IPS-15b (cell line): ENCODE results near the gene NDUFA12.

ENCODE experiments used
- H3K27me3 ChIP-seq: one replicate; pipeline ENCODE4 v1.6.1; 2013; ENCODE audit warnings: low read length; ENCODE audit not compliant: control insufficient read depth, insufficient read depth
- H3K36me3 ChIP-seq: one replicate; pipeline ENCODE4 v1.6.1; 2013; ENCODE audit warnings: low read length; ENCODE audit not compliant: control insufficient read depth, insufficient read depth
- H3K4me1 ChIP-seq: one replicate; pipeline ENCODE4 v1.6.1; 2013; ENCODE audit warnings: mild to moderate bottlenecking, low read length; ENCODE audit not compliant: control insufficient read depth, insufficient read depth
- H3K4me3 ChIP-seq: one replicate; pipeline ENCODE4 v1.5.1; 2013; ENCODE audit warnings: low read depth, low read length
- H3K9ac ChIP-seq: one replicate; pipeline ENCODE4 v1.6.1; 2013; ENCODE audit warnings: low read depth, mild to moderate bottlenecking, low read length
- H3K9me3 ChIP-seq: one replicate; pipeline ENCODE4 v1.6.1; 2013; ENCODE audit warnings: mild to moderate bottlenecking, low read length; ENCODE audit not compliant: control insufficient read depth, insufficient read depth

The NDUFA12 gene

DNA sequence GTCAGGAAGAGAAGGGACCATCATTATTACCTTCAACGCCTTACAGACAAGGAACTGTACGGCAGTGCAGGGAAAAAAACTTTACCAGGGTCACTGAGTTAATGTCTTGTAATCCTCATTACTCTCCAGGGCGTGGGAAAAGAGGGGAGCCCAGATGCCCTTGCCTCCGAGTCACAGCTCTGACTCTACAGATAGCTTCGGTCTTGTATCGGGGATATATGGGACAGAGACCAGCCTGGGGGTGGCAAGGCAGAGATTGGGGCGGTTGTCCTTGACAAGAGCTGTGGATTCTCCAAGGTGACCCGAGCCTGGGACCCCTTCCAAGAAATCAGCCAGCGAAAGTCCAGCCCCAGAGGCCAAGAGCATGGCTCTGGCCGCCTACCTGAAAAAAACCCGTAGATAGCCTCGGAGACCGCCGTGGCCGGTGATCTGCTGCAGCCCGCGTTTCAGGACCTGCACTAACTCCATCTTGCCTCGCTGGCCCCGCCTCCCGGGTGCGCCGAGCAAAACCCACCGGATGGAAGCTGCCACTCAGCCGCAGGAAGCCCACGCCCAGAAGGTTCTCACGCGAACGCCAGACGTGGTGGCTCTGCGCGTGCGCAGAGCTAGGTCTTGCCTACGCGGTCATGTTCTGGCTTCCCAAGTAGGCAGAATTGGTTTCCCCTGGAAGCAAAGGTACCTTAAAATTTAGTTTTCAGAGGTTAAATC lies at the start of gene NDUFA12:
Gene NDUFA12, minus strand, starts transcription at position 485 of the 708 bp plus-strand sequence. Its CDS starts 17 bp downstream, at position 468.
- Histone ChIP-seq H3K9me3 (no peaks in the 10 kb centered on the region), H3K36me3 (peaks cover 4% of the 10 kb centered on the region), H3K9ac (peak within 1 kb of the TSS; percentile 97), H3K27me3 (no peaks in the 10 kb centered on the region), H3K4me1 (no peaks in the 10 kb centered on the region), H3K4me3 (peak within 1 kb of the TSS; percentile 86)

DNA sequence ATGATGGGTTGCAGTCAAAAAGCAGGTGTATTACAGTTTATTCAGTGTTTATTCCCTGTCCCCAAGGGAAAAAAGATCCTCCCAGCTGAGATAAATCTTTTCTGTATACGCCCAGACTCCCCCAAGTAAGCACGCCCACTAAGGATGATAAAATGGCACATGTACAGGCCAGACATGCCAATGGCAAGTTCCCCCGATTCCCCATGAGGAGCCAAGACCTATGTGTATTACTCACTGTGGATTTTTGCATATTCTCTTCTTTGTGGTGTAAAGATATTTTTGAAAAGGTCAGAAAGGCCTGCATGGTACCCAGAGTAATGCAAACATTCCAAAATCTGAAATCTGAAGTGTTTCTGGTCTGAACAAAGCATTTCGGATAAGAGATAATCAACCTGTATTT lies 47.7 kb upstream of the NDUFA12 start:
- H3K27me3 ChIP-seq, result no peaks in the 10 kb centered on the region
- peaks cover 21% of the 10 kb centered on the region for H3K36me3 ChIP-seq
- no peak overlapping the region for H3K9ac ChIP-seq
- H3K4me3 ChIP-seq, result no peak overlapping the region
- H3K4me1 ChIP-seq, result no peaks in the 10 kb centered on the region
- no peaks in the 10 kb centered on the region for H3K9me3 ChIP-seq

DNA sequence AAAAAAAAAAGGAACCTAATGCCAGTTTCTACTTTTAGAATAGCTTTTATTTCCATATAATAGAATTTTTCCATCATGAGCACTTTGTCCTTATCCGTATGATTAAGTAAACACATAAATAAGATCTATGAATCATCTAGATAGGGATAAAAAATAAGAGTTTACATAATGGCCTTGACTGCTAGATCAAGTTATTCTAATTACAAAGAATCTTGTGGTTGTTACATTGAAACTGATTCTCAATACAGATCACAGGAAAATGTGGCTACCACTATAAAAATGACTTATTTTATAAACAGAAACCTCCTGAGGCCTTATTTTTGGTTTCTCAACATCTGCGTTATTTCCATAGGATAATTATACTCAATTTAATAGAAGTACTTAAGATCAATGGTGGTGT lies 34.4 kb upstream of the NDUFA12 start:
- Histone ChIP-seq H3K27me3 (no peaks in the 10 kb centered on the region), H3K4me1 (no peaks in the 10 kb centered on the region), H3K4me3 (no peak overlapping the region), H3K9ac (no peak overlapping the region), H3K9me3 (no peaks in the 10 kb centered on the region), H3K36me3 (peaks cover 7% of the 10 kb centered on the region)

DNA sequence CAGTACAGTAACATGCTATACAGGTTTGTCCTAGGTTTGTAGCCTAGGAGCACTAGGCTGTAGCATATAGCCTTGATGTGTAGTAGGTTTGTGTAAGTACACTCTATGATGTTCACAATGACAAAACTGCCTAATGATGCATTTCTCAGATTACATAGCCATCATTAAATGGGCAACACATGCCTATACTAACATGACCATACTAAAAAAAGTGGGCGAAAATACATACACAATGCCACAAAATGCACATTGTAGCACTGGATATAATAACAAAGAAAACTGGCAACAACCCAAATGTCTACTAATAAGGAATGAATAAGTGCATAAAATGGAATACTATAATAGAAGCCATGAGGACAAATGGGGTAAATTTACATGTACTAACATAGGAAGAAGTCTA lies 31.3 kb upstream of the NDUFA12 start:
- no peaks in the 10 kb centered on the region for H3K9me3 ChIP-seq
- peaks cover 3% of the 10 kb centered on the region for H3K36me3 ChIP-seq
- H3K4me1 ChIP-seq, result no peaks in the 10 kb centered on the region
- no peaks in the 10 kb centered on the region for H3K27me3 ChIP-seq
- H3K4me3 ChIP-seq, result no peak overlapping the region
- H3K9ac ChIP-seq, result no peak overlapping the region

DNA sequence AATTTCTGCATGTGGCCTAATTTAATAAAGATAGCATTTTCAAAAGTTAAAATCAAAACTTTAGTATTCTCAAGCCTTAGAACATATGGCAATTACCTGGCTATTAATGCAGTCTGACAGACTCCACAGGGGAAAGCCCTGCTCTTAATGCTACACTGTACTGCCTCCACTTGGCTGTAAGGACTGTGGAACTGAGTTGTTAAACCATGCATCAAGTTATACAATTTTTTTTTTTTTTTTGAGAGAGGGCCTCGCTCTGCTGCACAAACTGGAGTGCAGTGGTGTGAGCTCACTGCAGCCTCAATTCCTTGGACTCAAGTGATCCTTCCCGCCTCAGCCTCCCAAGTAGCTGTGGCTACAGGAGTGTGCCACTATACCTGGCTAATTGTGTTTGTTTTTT lies 19.0 kb upstream of the NDUFA12 start:
- Histone ChIP-seq H3K4me3 (no peak overlapping the region), H3K36me3 (peaks cover 3% of the 10 kb centered on the region), H3K4me1 (no peaks in the 10 kb centered on the region), H3K9ac (no peak overlapping the region), H3K27me3 (no peaks in the 10 kb centered on the region), H3K9me3 (no peaks in the 10 kb centered on the region)

DNA sequence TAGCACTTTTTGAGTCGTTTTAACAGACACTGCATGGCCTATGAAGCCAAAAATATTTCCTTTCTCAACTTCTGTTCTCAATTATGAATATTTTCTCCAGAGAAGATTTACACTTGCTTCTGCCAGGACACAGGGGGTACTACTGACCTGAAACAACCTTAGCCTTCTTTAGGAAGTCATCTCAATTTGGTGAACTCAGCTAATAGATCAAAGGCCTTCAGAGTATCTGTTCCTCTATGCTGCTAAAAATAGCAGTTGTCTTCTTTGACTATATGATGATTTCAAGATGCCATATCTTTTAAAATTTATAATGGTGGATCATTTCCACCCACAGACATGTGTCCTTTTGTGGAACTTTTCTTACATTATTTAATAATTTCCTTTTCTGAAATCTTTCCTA lies 14.0 kb upstream of the NDUFA12 start:
- H3K36me3 ChIP-seq, result no peaks in the 10 kb centered on the region
- H3K4me3 ChIP-seq, result no peak overlapping the region
- H3K4me1 ChIP-seq, result no peaks in the 10 kb centered on the region
- no peaks in the 10 kb centered on the region for H3K27me3 ChIP-seq
- H3K9ac ChIP-seq, result no peak overlapping the region
- no peaks in the 10 kb centered on the region for H3K9me3 ChIP-seq

DNA sequence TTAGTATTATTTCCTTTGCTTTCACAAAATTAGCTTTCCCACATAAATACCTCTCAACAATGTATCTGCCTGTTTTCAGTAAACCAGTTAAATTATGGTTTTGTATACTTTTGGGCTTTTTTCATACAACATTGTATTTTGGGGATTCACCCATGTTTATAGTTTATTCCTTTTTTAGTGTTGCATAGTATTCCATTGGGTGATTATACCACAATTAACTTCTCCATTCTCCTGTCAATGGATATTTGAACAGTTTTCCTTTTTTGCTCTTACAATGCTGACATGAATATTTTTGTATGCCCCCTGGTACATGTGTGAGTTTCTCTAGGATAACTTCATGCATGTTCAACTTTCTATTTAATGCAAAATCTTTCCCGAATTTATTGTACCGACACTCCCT lies 12.6 kb upstream of the NDUFA12 start:
- Histone ChIP-seq H3K9ac (no peak overlapping the region), H3K27me3 (no peaks in the 10 kb centered on the region), H3K9me3 (no peaks in the 10 kb centered on the region), H3K4me1 (no peaks in the 10 kb centered on the region), H3K4me3 (no peak overlapping the region), H3K36me3 (no peaks in the 10 kb centered on the region)

DNA sequence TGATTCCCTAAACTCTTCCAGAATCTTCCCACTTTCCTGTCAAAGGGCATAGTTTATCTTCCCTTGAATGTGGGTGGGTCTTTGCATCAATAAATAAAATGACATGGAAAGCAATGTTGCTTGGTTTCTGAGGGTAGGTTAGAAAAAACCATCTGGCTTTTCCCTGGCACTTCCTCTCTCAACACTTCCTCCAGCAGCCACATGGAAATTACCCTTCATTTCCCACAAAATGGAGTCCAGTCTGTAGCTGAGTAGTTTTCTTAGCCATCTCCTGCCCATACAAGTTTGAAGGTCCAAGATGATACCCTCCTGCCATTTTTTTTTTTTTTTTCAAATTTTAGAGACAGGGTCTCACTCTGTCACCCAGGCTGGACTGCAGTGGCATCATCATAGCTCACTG lies 11.1 kb upstream of the NDUFA12 start:
- H3K9me3 ChIP-seq, result no peaks in the 10 kb centered on the region
- H3K9ac ChIP-seq, result no peak overlapping the region

DNA sequence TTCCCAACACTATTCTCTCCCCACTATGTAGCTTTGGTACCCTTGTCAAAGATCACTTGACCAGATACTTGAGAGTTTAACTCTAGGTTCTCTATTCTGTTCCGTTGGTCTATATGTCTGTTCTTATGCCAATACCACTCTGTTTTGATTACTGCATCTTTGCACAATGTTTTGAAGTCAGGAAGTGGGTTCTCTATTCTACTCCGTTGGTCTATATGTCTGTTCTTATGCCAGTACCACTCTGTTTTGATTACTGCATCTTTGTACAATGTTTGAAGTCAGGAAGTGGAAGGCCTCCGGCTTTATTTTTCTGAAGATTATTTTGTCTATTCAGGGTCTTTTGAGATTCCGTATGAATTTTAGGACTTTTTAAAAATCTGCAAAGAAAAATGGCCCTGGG lies 2.7 kb upstream of the NDUFA12 start:
- H3K36me3 ChIP-seq, result no peaks in the 10 kb centered on the region
- no peaks in the 10 kb centered on the region for H3K4me1 ChIP-seq
- H3K4me3 ChIP-seq, result no peak overlapping the region
- no peaks in the 10 kb centered on the region for H3K27me3 ChIP-seq
- no peak overlapping the region for H3K9ac ChIP-seq
- no peaks in the 10 kb centered on the region for H3K9me3 ChIP-seq

More for the DNA sequence above, 11.1 kb upstream of the NDUFA12 start:
- Histone ChIP-seq H3K4me3 (no peak overlapping the region), H3K27me3 (no peaks in the 10 kb centered on the region), H3K36me3 (no peaks in the 10 kb centered on the region), H3K4me1 (no peaks in the 10 kb centered on the region)

DNA sequence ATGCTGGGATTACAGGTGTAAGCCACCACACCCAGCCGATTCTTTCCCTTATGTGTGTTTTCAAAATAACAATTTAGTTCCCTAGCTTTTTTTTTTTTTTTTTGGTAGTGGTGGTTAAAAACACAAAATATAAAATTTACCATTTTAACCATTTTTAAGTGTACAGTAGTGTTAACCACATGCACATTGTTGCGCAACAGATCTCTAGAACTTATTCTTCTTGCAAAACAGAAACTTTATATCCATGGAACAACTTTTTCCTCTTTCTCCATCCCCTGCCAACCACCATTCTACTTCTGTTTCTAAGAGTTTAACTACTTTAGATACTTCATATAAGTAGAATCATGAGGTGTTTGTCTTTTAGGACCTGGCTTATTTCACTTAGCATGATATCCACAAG lies 1.1 kb upstream of the NDUFA12 start:
- no peaks in the 10 kb centered on the region for H3K9me3 ChIP-seq
- H3K9ac ChIP-seq, result no peak overlapping the region
- no peaks in the 10 kb centered on the region for H3K27me3 ChIP-seq
- no peak overlapping the region for H3K4me3 ChIP-seq
- H3K4me1 ChIP-seq, result no peaks in the 10 kb centered on the region
- peaks cover 4% of the 10 kb centered on the region for H3K36me3 ChIP-seq

DNA sequence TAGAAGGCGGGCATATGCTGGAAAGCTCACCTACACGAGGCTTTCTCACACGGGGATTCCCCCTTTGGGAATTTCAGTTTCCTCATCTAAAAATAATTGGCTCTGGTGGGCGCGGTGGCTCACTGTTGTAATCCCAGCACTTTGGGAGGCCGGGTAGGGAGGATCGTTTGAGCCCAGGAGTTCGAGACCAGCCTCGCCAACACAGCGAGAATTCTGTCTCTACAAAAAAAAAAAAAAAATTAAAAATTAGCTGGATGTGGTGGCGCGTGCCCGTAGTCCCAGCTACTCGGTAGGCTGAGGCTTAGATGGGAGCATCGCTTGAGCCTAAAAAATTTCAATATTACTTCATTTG lies 400 bp upstream of the NDUFA12 start:
- peaks cover 4% of the 10 kb centered on the region for H3K36me3 ChIP-seq
- peak overlapping the region; percentile 97 for H3K9ac ChIP-seq
- peak overlapping the region; percentile 86 for H3K4me3 ChIP-seq
- no peaks in the 10 kb centered on the region for H3K9me3 ChIP-seq
- no peaks in the 10 kb centered on the region for H3K27me3 ChIP-seq
- no peaks in the 10 kb centered on the region for H3K4me1 ChIP-seq

DNA sequence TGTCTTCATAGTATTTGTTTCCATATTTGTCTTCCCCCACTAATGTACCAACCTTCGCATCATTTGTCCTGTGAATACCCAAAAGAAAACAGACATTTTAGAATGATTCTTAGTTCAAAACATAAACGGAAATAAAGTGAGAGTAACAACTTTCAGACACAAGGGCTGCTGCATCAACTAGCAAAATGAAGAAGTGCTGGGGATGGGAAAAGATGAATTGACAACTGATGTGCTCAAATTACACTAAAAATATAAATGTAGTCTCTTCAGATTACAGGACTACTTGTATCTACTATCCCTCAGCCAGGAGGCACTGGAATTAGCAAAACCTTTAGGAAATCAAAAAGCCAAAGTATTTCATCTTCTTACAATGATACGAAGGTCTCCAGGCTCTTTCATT lies 743 bp downstream of the NDUFA12 start:
- no peaks in the 10 kb centered on the region for H3K4me1 ChIP-seq
- no peaks in the 10 kb centered on the region for H3K9me3 ChIP-seq
- peaks cover 4% of the 10 kb centered on the region for H3K36me3 ChIP-seq

More for the DNA sequence above, 743 bp downstream of the NDUFA12 start:
- H3K27me3 ChIP-seq, result no peaks in the 10 kb centered on the region
- H3K9ac ChIP-seq, result peak overlapping the region; percentile 97
- peak overlapping the region; percentile 86 for H3K4me3 ChIP-seq
